T1000 (cell line): ENCODE data around the gene ADCY10.
"Not testable (repeated sequence)": the region's sequence is repeated elsewhere in the genome, so short reads cannot be mapped to it uniquely, and the experiment has no call there.

ENCODE experiments used
- DNase-seq: peaks from one replicate; lab custom pipeline; 2025; ENCODE audit warnings: mixed read lengths; lab: John Stamatoyannopoulos, UW

The ADCY10 gene

GRCh38 chr1:167860231-167860923 lies 53.6 kb downstream of the ADCY10 start:
- no peak for DNase-seq

GRCh38 chr1:167856711-167857418 lies 57.1 kb downstream of the ADCY10 start:
- no peak for DNase-seq

- no peak for DNase-seq
These were observed 59.8 kb downstream of the ADCY10 start for GRCh38 chr1:167854184-167854583.

GRCh38 chr1:167849666-167850065 lies 64.3 kb downstream of the ADCY10 start:
- no peak for DNase-seq

GRCh38 chr1:167842872-167843271 lies 71.1 kb downstream of the ADCY10 start:
- no peak for DNase-seq

- DNase-seq = no peak
These were observed 72.4 kb downstream of the ADCY10 start for GRCh38 chr1:167841530-167841929.

- no peak for DNase-seq
These were observed 74.9 kb downstream of the ADCY10 start for GRCh38 chr1:167839009-167839408.

GRCh38 chr1:167837326-167837725 lies 76.6 kb downstream of the ADCY10 start:
- no peak for DNase-seq

- DNase-seq = no peak
These were observed 77.7 kb downstream of the ADCY10 start for GRCh38 chr1:167836197-167836596.

- no peak for DNase-seq
These were observed 80.0 kb downstream of the ADCY10 start for GRCh38 chr1:167833904-167834303.

GRCh38 chr1:167832693-167833092 lies 81.2 kb downstream of the ADCY10 start:
- no peak for DNase-seq

GRCh38 chr1:167830668-167831067 lies 83.3 kb downstream of the ADCY10 start:
- not testable (repeated sequence) for DNase-seq

- DNase-seq = no peak
These were observed 84.1 kb downstream of the ADCY10 start for GRCh38 chr1:167829868-167830267.

GRCh38 chr1:167826127-167826526 lies 87.8 kb downstream of the ADCY10 start:
- DNase-seq = no peak

- no peak for DNase-seq
These were observed 88.4 kb downstream of the ADCY10 start for GRCh38 chr1:167825419-167826079.

- no peak for DNase-seq
These were observed 89.7 kb downstream of the ADCY10 start for GRCh38 chr1:167824163-167824794.

- DNase-seq = no peak
These were observed 91.8 kb downstream of the ADCY10 start for GRCh38 chr1:167821969-167822685.

GRCh38 chr1:167821356-167821685 lies 92.6 kb downstream of the ADCY10 start:
- DNase-seq = no peak

- no peak for DNase-seq
These were observed 93.1 kb downstream of the ADCY10 start for GRCh38 chr1:167820684-167821355.

- peak; percentile 87 for DNase-seq
These were observed 93.9 kb downstream of the ADCY10 start for GRCh38 chr1:167819849-167820683.

GRCh38 chr1:167815650-167816049 lies 98.3 kb downstream of the ADCY10 start:
- DNase-seq = no peak
